Keratinocyte (primary cell): Measurements from ENCODE around the gene SCUBE3.

Experiments used
- CTCF ChIP-seq, 3 experiments: IDR thresholded peaks in 1 of 3; conservative IDR thresholded peaks in 1 of 3; optimal IDR thresholded peaks in 1 of 3; 2 replicates in 2 of 3; 3 replicates in 1 of 3; pipeline versions ENCODE3 to v1.5.1; 2011; ENCODE audit warnings: low read length in 3 of 3, mild to moderate bottlenecking in 3 of 3, moderate library complexity in 2 of 3, control low read depth in 1 of 3, inconsistent platforms in 1 of 3; ENCODE audit not compliant: insufficient read depth in 2 of 3; ENCODE audit errors: extremely low read depth in 1 of 3
- EZH2 ChIP-seq: IDR thresholded peaks from one replicate; pipeline ENCODE4 v1.6.1; 2012; ENCODE audit warnings: inconsistent platforms, mild to moderate bottlenecking, low read length, moderate library complexity

DNA sequence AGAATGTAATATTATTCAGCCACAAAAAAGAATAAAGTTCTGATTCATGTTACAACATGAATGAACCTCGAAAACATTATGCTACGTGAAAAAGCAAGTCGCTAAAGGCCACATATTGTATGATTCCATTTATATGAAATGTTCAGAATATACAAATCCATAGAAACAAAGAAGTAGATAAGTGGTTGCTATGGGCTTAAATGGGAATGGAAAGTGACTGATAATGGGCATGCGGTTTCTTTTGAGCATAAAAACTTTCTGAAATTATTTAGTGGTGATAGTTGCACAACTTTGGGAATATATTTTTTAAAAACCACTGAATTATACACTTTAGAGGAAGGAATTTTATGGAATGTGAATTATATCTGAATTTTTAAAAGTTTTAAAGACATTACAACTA lies 39.3 kb upstream of the SCUBE3 start:
- TF ChIP-seq CTCF (optimal IDR thresholded peaks at IDR 0.05 in 1 of 3, IDR thresholded peaks at IDR 0.05 in 1 of 3, conservative IDR thresholded peaks at IDR 0.05 in 1 of 3; ENCODE audit: extremely low read depth in 1 of 3, insufficient read depth in 2 of 3, low read length in 3 of 3) (no peak), EZH2 (no peak)
